Skin epidermis (tissue), 12 donors: ENCODE data around the gene TRPM3.

Experiments
- H3K27ac ChIP-seq, 21 experiments: fragments of 200-600 bp; sonication (generic) in 11 of 21; one replicate each; pipeline ENCODE4 v1.5.0; 2020; ENCODE audit warnings: mild to moderate bottlenecking in 3 of 21, inconsistent platforms in 2 of 21, moderate library complexity in 2 of 21
- H3K4me3 ChIP-seq, 7 experiments: fragments of 200-600 bp; sonication (generic) in 2 of 7; one replicate each; pipeline ENCODE4 v1.5.0; 2020; ENCODE audit warnings: inconsistent platforms in 2 of 7, mild to moderate bottlenecking in 2 of 7, moderate library complexity in 1 of 7

TRPM3 gene

GRCh38 chr9:71105192-71105591, 16.2 kb downstream of the TRPM3 start:
- H3K4me3 ChIP-seq, result no peak overlapping the region
- H3K27ac ChIP-seq, result no peak overlapping the region

- no peak overlapping the region for H3K27ac ChIP-seq
Measured at GRCh38 chr9:71098801-71099200, 22.6 kb downstream of the TRPM3 start.

GRCh38 chr9:71097671-71098070, 23.8 kb downstream of the TRPM3 start:
- no peak overlapping the region for H3K4me3 ChIP-seq
- H3K27ac ChIP-seq, result no peak overlapping the region

More at GRCh38 chr9:71098801-71099200, 22.6 kb downstream of the TRPM3 start:
- H3K4me3 ChIP-seq, result no peak overlapping the region

- Histone ChIP-seq H3K4me3 (no peak overlapping the region), H3K27ac (no peak overlapping the region)
Measured at GRCh38 chr9:71096421-71097108, 24.9 kb downstream of the TRPM3 start.

GRCh38 chr9:71094708-71095251, 26.6 kb downstream of the TRPM3 start:
- Histone ChIP-seq H3K27ac (no peak overlapping the region), H3K4me3 (no peak overlapping the region)

- no peak overlapping the region for H3K27ac ChIP-seq
- no peak overlapping the region for H3K4me3 ChIP-seq
Measured at GRCh38 chr9:71090896-71091295, 30.5 kb downstream of the TRPM3 start.

GRCh38 chr9:71079451-71079850, 42.0 kb downstream of the TRPM3 start:
- Histone ChIP-seq H3K27ac (no peak overlapping the region), H3K4me3 (no peak overlapping the region)

- H3K27ac ChIP-seq, result no peak overlapping the region
Measured at GRCh38 chr9:71076096-71076495, 45.3 kb downstream of the TRPM3 start.

GRCh38 chr9:71073494-71073893, 47.9 kb downstream of the TRPM3 start:
- H3K27ac ChIP-seq, result no peak overlapping the region
- H3K4me3 ChIP-seq, result no peak overlapping the region

More at GRCh38 chr9:71076096-71076495, 45.3 kb downstream of the TRPM3 start:
- no peak overlapping the region for H3K4me3 ChIP-seq

- Histone ChIP-seq H3K4me3 (no peak overlapping the region), H3K27ac (no peak overlapping the region)
Measured at GRCh38 chr9:71072587-71072986, 48.8 kb downstream of the TRPM3 start.

GRCh38 chr9:71071633-71072032, 49.8 kb downstream of the TRPM3 start:
- H3K4me3 ChIP-seq, result no peak overlapping the region
- no peak overlapping the region for H3K27ac ChIP-seq

- no peak overlapping the region for H3K4me3 ChIP-seq
- H3K27ac ChIP-seq, result no peak overlapping the region
Measured at GRCh38 chr9:71058660-71059059, 62.8 kb downstream of the TRPM3 start.

GRCh38 chr9:71052287-71052686, 69.1 kb downstream of the TRPM3 start:
- Histone ChIP-seq H3K27ac (no peak overlapping the region), H3K4me3 (no peak overlapping the region)

GRCh38 chr9:71048280-71048679, 73.1 kb downstream of the TRPM3 start:
- Histone ChIP-seq H3K27ac (no peak overlapping the region), H3K4me3 (no peak overlapping the region)

- Histone ChIP-seq H3K4me3 (no peak overlapping the region), H3K27ac (no peak overlapping the region)
Measured at GRCh38 chr9:71042448-71042990, 78.9 kb downstream of the TRPM3 start.

- no peak overlapping the region for H3K27ac ChIP-seq
- no peak overlapping the region for H3K4me3 ChIP-seq
Measured at GRCh38 chr9:71037521-71037920, 83.9 kb downstream of the TRPM3 start.

- no peak overlapping the region for H3K27ac ChIP-seq
- no peak overlapping the region for H3K4me3 ChIP-seq
Measured at GRCh38 chr9:71036501-71036900, 84.9 kb downstream of the TRPM3 start.

GRCh38 chr9:71032779-71033178, 88.6 kb downstream of the TRPM3 start:
- H3K27ac ChIP-seq, result no peak overlapping the region
- H3K4me3 ChIP-seq, result no peak overlapping the region

GRCh38 chr9:71025728-71026127, 95.7 kb downstream of the TRPM3 start:
- no peak overlapping the region for H3K27ac ChIP-seq
- no peak overlapping the region for H3K4me3 ChIP-seq

GRCh38 chr9:71025201-71025600, 96.2 kb downstream of the TRPM3 start:
- H3K27ac ChIP-seq, result no peak overlapping the region
- H3K4me3 ChIP-seq, result no peak overlapping the region

- Histone ChIP-seq H3K27ac (no peak overlapping the region), H3K4me3 (no peak overlapping the region)
Measured at GRCh38 chr9:71010258-71010657, 111.2 kb downstream of the TRPM3 start.

- no peak overlapping the region for H3K4me3 ChIP-seq
- H3K27ac ChIP-seq, result no peak overlapping the region
Measured at GRCh38 chr9:71005456-71005855, 116.0 kb downstream of the TRPM3 start.
